ENCODE results near the gene MRPS25.
A peak's percentile ranks its signal among the peaks of the same experiment; 100 is the strongest.

The MRPS25 gene

GRCh38 chr3:15099364-15100098, 34.4 kb upstream of the MRPS25 start:
- Histone ChIP-seq H3K9me3 (ENCODE audit: control insufficient read depth, insufficient read depth, low read length) (no peaks in the 10 kb centered on the region), H3K36me3 (ENCODE audit: control insufficient read depth, insufficient read depth, low read length) (peaks cover 15% of the 10 kb centered on the region), H3K9ac (ENCODE audit: low read depth, low read length) (peak overlapping the region; percentile 68), H3K4me1 (ENCODE audit: control insufficient read depth, insufficient read depth, low read length) (no peaks in the 10 kb centered on the region), H3K27me3 (ENCODE audit: control insufficient read depth, insufficient read depth, low read length) (no peaks in the 10 kb centered on the region), H3K27ac (ENCODE audit: low read depth, low read length) (peak overlapping the region; percentile 18), H3K4me3 (ENCODE audit: low read depth, low read length) (peak overlapping the region; percentile 70)

GRCh38 chr3:15098503-15099363, 33.6 kb upstream of the MRPS25 start, which contains the start of gene RBSN:
Gene RBSN (minus strand): TSS chr3:15099148. CDS start chr3:15096120, 3,028 bp downstream.
- peak within 1 kb of the TSS; percentile 70 for H3K4me3 ChIP-seq (ENCODE audit: low read depth, low read length)
- H3K27me3 ChIP-seq (ENCODE audit: control insufficient read depth, insufficient read depth, low read length) = no peaks in the 10 kb centered on the region
- H3K9me3 ChIP-seq (ENCODE audit: control insufficient read depth, insufficient read depth, low read length) = no peaks in the 10 kb centered on the region
- no peaks in the 10 kb centered on the region for H3K4me1 ChIP-seq (ENCODE audit: control insufficient read depth, insufficient read depth, low read length)
- peak within 1 kb of the TSS; percentile 68 for H3K9ac ChIP-seq (ENCODE audit: low read depth, low read length)
- peak within 1 kb of the TSS; percentile 18 for H3K27ac ChIP-seq (ENCODE audit: low read depth, low read length)
- peaks cover 23% of the 10 kb centered on the region for H3K36me3 ChIP-seq (ENCODE audit: control insufficient read depth, insufficient read depth, low read length)

DNA sequence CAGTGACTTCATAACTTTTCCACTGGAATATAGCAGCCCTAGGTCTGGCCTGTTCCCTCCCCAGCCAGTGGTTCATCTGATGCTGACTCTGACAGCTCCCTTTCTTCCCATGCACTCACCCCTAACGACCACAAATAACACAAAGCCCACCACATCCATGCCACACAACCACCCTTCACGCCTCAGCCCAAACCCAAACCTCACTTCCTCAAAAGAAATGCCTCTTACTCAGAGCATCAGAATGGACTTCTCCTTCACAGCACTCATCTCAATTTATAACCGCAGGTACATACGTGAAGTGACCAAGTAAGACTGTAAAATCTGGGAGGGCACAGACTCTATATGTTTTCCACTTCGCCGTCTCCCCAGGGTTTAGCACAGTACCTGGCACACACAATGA, 32.8 kb upstream of the MRPS25 start:
- Histone ChIP-seq H3K4me1 (ENCODE audit: control insufficient read depth, insufficient read depth, low read length) (no peaks in the 10 kb centered on the region), H3K9ac (ENCODE audit: low read depth, low read length) (no peak overlapping the region), H3K9me3 (ENCODE audit: control insufficient read depth, insufficient read depth, low read length) (no peaks in the 10 kb centered on the region), H3K4me3 (ENCODE audit: low read depth, low read length) (peak overlapping the region; percentile 70), H3K36me3 (ENCODE audit: control insufficient read depth, insufficient read depth, low read length) (peaks cover 23% of the 10 kb centered on the region), H3K27ac (ENCODE audit: low read depth, low read length) (no peak overlapping the region), H3K27me3 (ENCODE audit: control insufficient read depth, insufficient read depth, low read length) (no peaks in the 10 kb centered on the region)

DNA sequence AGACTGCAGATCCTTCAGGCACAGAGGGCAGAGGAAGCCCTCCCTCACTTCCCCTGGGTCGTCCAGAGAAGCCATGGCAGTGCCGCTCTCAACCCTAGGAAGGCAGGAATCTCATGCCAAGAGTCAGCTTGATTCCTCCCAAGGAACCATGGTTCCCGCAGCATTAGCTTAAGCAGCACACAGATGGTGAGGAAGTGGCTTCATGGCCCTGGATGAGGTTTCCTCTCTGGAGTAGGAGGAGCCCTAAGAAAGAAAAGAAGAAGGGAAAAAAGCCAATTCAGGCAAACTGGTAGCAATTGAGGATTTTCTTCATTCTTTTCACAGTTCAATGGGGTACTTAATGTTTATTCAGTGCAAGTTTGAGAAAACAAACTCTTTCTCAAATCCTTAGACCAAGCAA, 30.9 kb upstream of the MRPS25 start:
- no peaks in the 10 kb centered on the region for H3K9me3 ChIP-seq (ENCODE audit: control insufficient read depth, insufficient read depth, low read length)
- peaks cover 23% of the 10 kb centered on the region for H3K36me3 ChIP-seq (ENCODE audit: control insufficient read depth, insufficient read depth, low read length)
- no peak overlapping the region for H3K27ac ChIP-seq (ENCODE audit: low read depth, low read length)
- H3K4me1 ChIP-seq (ENCODE audit: control insufficient read depth, insufficient read depth, low read length) = no peaks in the 10 kb centered on the region
- H3K9ac ChIP-seq (ENCODE audit: low read depth, low read length) = no peak overlapping the region
- no peaks in the 10 kb centered on the region for H3K27me3 ChIP-seq (ENCODE audit: control insufficient read depth, insufficient read depth, low read length)
- no peak overlapping the region for H3K4me3 ChIP-seq (ENCODE audit: low read depth, low read length)

DNA sequence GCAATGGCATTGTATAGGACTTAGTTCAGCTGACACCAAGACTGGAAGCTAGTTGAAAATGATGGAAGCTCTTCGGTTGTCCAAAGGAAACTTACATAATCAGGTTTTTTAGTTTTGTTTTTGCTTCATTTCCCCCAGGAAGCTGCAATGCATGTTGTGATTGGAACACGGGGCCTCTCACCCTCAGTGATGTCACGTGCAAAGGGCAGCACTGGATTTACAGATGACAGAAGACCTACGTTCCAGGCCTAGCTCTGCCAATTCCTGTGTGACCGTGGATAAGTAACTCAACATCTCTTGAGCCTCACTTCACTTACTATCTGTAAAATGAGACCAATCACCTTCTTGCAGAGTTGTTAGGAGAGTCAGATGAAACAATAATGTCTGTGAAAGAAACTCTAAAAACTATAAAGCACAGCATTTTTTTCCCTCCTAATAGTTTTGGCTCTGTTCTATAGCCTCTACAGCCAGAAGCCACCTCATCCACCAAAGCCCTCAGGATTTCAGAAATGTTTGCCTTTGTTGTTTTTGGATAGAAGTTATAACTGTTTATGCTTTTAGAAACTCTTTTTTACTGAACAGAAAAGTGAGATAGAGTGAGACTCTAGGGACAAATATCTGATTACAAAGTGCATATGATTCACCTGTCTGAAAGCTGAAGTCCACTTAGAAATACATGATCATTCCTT, 29.2 kb upstream of the MRPS25 start:
- peaks cover 30% of the 10 kb centered on the region for H3K36me3 ChIP-seq (ENCODE audit: control insufficient read depth, insufficient read depth, low read length)
- no peaks in the 10 kb centered on the region for H3K27me3 ChIP-seq (ENCODE audit: control insufficient read depth, insufficient read depth, low read length)
- no peak overlapping the region for H3K9ac ChIP-seq (ENCODE audit: low read depth, low read length)
- H3K4me1 ChIP-seq (ENCODE audit: control insufficient read depth, insufficient read depth, low read length) = no peaks in the 10 kb centered on the region
- H3K4me3 ChIP-seq (ENCODE audit: low read depth, low read length) = no peak overlapping the region
- H3K9me3 ChIP-seq (ENCODE audit: control insufficient read depth, insufficient read depth, low read length) = no peaks in the 10 kb centered on the region
- H3K27ac ChIP-seq (ENCODE audit: low read depth, low read length) = no peak overlapping the region

DNA sequence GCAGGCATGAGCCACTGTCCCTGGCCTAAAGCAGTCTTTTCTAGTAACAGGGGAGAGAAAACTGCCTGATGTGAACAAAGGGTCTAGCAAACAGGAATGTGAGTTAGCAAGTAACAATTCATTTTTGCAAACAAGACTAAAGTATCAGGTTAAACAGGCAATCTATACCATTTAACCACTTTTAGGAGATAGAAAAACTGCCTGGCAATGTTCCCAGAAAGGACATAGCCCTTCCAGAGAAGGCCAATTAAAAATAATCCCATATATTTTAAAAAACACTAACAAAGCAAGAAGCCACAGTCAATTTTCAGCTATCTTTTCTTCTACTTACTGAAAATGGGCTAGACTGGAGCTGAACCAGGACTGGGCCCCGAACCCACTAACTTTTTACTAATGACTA, 27.6 kb upstream of the MRPS25 start:
- peaks cover 37% of the 10 kb centered on the region for H3K36me3 ChIP-seq (ENCODE audit: control insufficient read depth, insufficient read depth, low read length)
- no peaks in the 10 kb centered on the region for H3K27me3 ChIP-seq (ENCODE audit: control insufficient read depth, insufficient read depth, low read length)
- H3K9me3 ChIP-seq (ENCODE audit: control insufficient read depth, insufficient read depth, low read length) = no peaks in the 10 kb centered on the region
- H3K27ac ChIP-seq (ENCODE audit: low read depth, low read length) = no peak overlapping the region
- no peak overlapping the region for H3K4me3 ChIP-seq (ENCODE audit: low read depth, low read length)
- no peak overlapping the region for H3K9ac ChIP-seq (ENCODE audit: low read depth, low read length)
- H3K4me1 ChIP-seq (ENCODE audit: control insufficient read depth, insufficient read depth, low read length) = no peaks in the 10 kb centered on the region

GRCh38 chr3:15091575-15091974, 26.5 kb upstream of the MRPS25 start:
- no peak overlapping the region for H3K27ac ChIP-seq (ENCODE audit: low read depth, low read length)
- no peak overlapping the region for H3K4me3 ChIP-seq (ENCODE audit: low read depth, low read length)
- H3K4me1 ChIP-seq (ENCODE audit: control insufficient read depth, insufficient read depth, low read length) = no peaks in the 10 kb centered on the region
- H3K36me3 ChIP-seq (ENCODE audit: control insufficient read depth, insufficient read depth, low read length) = peaks cover 37% of the 10 kb centered on the region
- no peak overlapping the region for H3K9ac ChIP-seq (ENCODE audit: low read depth, low read length)
- no peaks in the 10 kb centered on the region for H3K9me3 ChIP-seq (ENCODE audit: control insufficient read depth, insufficient read depth, low read length)
- H3K27me3 ChIP-seq (ENCODE audit: control insufficient read depth, insufficient read depth, low read length) = no peaks in the 10 kb centered on the region

- no peaks in the 10 kb centered on the region for H3K9me3 ChIP-seq (ENCODE audit: control insufficient read depth, insufficient read depth, low read length)
- no peaks in the 10 kb centered on the region for H3K4me1 ChIP-seq (ENCODE audit: control insufficient read depth, insufficient read depth, low read length)
- H3K4me3 ChIP-seq (ENCODE audit: low read depth, low read length) = no peak overlapping the region
- H3K36me3 ChIP-seq (ENCODE audit: control insufficient read depth, insufficient read depth, low read length) = peaks cover 35% of the 10 kb centered on the region
- H3K27me3 ChIP-seq (ENCODE audit: control insufficient read depth, insufficient read depth, low read length) = no peaks in the 10 kb centered on the region
- H3K9ac ChIP-seq (ENCODE audit: low read depth, low read length) = no peak overlapping the region
- H3K27ac ChIP-seq (ENCODE audit: low read depth, low read length) = no peak overlapping the region
Measured at GRCh38 chr3:15089201-15089600, 24.1 kb upstream of the MRPS25 start.

- no peak overlapping the region for H3K27ac ChIP-seq (ENCODE audit: low read depth, low read length)
- no peaks in the 10 kb centered on the region for H3K27me3 ChIP-seq (ENCODE audit: control insufficient read depth, insufficient read depth, low read length)
- no peak overlapping the region for H3K9ac ChIP-seq (ENCODE audit: low read depth, low read length)
- no peaks in the 10 kb centered on the region for H3K4me1 ChIP-seq (ENCODE audit: control insufficient read depth, insufficient read depth, low read length)
- H3K36me3 ChIP-seq (ENCODE audit: control insufficient read depth, insufficient read depth, low read length) = peaks cover 53% of the 10 kb centered on the region
- no peak overlapping the region for H3K4me3 ChIP-seq (ENCODE audit: low read depth, low read length)
- H3K9me3 ChIP-seq (ENCODE audit: control insufficient read depth, insufficient read depth, low read length) = no peaks in the 10 kb centered on the region
Measured at GRCh38 chr3:15086699-15087098, 21.6 kb upstream of the MRPS25 start.

DNA sequence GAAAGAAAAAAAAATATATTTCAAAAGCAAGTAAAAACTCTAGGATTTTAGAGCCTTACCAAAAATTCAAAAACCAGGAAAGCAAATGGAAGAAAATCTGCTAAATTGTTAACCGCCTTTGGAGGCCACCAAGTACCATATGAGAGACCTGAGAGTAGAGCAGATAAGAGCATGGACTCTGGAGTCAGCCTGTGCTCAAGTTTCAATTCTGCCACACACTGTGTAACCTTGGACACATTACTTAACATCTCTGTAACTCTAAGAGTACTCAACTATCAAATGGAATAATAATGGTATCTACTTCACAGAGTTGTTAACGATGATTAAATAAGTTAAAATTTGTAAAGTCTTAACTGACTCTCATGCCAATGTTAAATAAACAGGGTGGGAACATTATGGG, 21.1 kb upstream of the MRPS25 start:
- Histone ChIP-seq H3K9me3 (ENCODE audit: control insufficient read depth, insufficient read depth, low read length) (no peaks in the 10 kb centered on the region), H3K27me3 (ENCODE audit: control insufficient read depth, insufficient read depth, low read length) (no peaks in the 10 kb centered on the region), H3K4me3 (ENCODE audit: low read depth, low read length) (no peak overlapping the region), H3K36me3 (ENCODE audit: control insufficient read depth, insufficient read depth, low read length) (peaks cover 57% of the 10 kb centered on the region), H3K9ac (ENCODE audit: low read depth, low read length) (no peak overlapping the region), H3K27ac (ENCODE audit: low read depth, low read length) (no peak overlapping the region), H3K4me1 (ENCODE audit: control insufficient read depth, insufficient read depth, low read length) (no peaks in the 10 kb centered on the region)

DNA sequence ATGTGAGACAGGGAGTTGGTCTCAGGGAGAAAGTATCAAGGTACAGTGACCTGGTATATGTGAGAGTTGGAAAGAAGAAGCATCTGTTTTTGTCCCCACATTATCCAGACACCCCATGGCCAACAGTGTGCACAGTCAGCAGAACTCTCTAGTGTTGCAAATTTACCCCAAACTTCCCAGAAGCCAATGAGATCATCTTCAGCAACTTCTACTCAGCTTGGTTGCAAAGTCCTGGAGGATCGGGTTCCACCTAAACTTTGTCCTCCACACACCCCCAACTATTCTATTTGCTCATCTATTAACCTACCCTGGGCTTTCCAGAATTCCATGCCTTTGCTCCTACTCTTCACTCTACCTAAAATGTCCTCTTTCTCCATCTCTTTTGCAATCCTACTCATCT, 18.1 kb upstream of the MRPS25 start:
- Histone ChIP-seq H3K9ac (ENCODE audit: low read depth, low read length) (no peak overlapping the region), H3K4me3 (ENCODE audit: low read depth, low read length) (no peak overlapping the region), H3K36me3 (ENCODE audit: control insufficient read depth, insufficient read depth, low read length) (peaks cover 63% of the 10 kb centered on the region), H3K4me1 (ENCODE audit: control insufficient read depth, insufficient read depth, low read length) (no peaks in the 10 kb centered on the region), H3K9me3 (ENCODE audit: control insufficient read depth, insufficient read depth, low read length) (no peaks in the 10 kb centered on the region), H3K27ac (ENCODE audit: low read depth, low read length) (no peak overlapping the region), H3K27me3 (ENCODE audit: control insufficient read depth, insufficient read depth, low read length) (no peaks in the 10 kb centered on the region)
